Measurements from ENCODE around the gene USO1. TPM values are rescaled to one million over a fixed set of nuclear protein-coding genes. Genes with fewer than 3 reads are reported as not detected.

Gene USO1
- total and polyA plus RNA-seq, 2 of the 13 experiments (the other 11 are each of a cell fraction or from before 2014, with no cell fraction given) = 52.2 to 87.7 TPM

DNA sequence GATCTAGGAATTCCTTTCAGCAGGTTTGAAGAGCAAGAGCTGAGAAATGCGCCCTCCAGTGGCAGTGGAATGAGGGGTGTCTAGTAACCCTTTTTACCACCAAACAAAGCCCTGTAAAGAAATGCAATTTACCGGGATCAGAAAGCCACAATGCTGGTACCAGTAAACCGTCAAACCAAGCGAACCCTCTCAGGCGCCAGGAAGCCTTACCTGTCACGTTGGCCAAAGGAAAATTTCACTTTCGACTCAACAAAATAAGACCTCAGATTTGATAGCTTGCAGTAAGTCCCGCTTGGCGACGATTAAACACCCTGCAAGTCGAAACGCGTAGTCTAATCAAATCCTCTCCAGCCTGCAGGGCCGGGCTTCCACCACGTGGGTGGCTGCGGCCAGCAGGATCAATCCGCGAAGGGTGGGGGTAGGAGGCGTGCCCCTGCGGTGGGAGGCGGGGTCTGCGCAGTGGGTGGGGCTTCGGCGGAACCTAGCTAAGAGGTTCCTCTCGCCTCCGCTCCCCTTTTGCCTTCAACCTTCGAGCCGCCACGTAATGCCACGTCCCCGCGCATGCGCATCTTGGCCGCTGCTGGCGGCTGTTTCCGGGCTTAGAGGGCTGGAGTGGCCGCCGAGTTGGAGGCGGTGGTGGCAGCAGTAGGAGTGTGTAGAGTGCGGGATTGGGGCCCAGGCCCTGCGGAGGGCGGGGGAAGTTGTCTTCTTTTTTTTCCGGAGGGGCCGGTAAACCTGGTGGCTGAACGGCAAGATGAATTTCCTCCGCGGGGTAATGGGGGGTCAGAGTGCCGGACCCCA lies at the start of gene USO1 (continued):
- TF ChIP-seq MYNN (CRISPR knock-in tag; IDR thresholded peaks at IDR 0.05; ENCODE audit: low read depth) (0 out of 2 replicates have a peak, but pooled peaks have one; percentile 21), NR1H2 (CRISPR knock-in tag; IDR thresholded peaks at IDR 0.05; ENCODE audit: borderline replicate concordance, low read depth) (0 out of 2 replicates have a peak, but pooled peaks have one; percentile 71), PHF20 (CRISPR knock-in tag; IDR thresholded peaks at IDR 0.05) (0 out of 2 replicates have a peak, but pooled peaks have one; percentile 40), ERF (CRISPR knock-in tag; IDR thresholded peaks at IDR 0.05) (peak; percentile 73), ZNF44 (CRISPR knock-in tag; IDR thresholded peaks at IDR 0.05) (peak; percentile 50; the same call in 1 of the 2 replicates), MXI1 (IDR thresholded peaks at IDR 0.05; ENCODE audit: borderline replicate concordance, low read depth, low read length) (peak; percentile 99; the same call in 2 of the 3 replicates), KLF9 (CRISPR knock-in tag; IDR thresholded peaks at IDR 0.05; ENCODE audit: low read depth) (0 out of 2 replicates have a peak, but pooled peaks have one; percentile 38), FIP1L1 (IDR thresholded peaks at IDR 0.05; ENCODE audit: borderline replicate concordance, insufficient read depth, low read depth, low read length) (0 out of 2 replicates have a peak, but pooled peaks have one; percentile 83), GATAD2A (CRISPR knock-in tag; IDR thresholded peaks at IDR 0.05) (peak; percentile 18; the same call in 1 of the 2 replicates), MAFK (conservative IDR thresholded peaks at IDR 0.05 in 1 of 2, IDR thresholded peaks at IDR 0.05 in 1 of 2; ENCODE audit: low read length in 2 of 2) (no peak), ELF3 (CRISPR knock-in tag; IDR thresholded peaks at IDR 0.05) (peak; percentile 62; the same call in 1 of the 2 replicates), ZMYM4 (CRISPR knock-in tag; IDR thresholded peaks at IDR 0.05) (peak; percentile 60), ZNF546 (CRISPR knock-in tag; conservative IDR thresholded peaks at IDR 0.05) (0 out of 2 replicates have a peak, but pooled peaks have one; percentile 35), AGO1 (IDR thresholded peaks at IDR 0.05; ENCODE audit: low read depth, low read length, poor library complexity, severe bottlenecking) (peak; percentile 35), SMAD3 (CRISPR knock-in tag; IDR thresholded peaks at IDR 0.05) (0 out of 2 replicates have a peak, but pooled peaks have one; percentile 7), ZNF747 (CRISPR knock-in tag; IDR thresholded peaks at IDR 0.05; ENCODE audit: borderline replicate concordance) (no peak)
- TF ChIP-seq, protein P1, sequence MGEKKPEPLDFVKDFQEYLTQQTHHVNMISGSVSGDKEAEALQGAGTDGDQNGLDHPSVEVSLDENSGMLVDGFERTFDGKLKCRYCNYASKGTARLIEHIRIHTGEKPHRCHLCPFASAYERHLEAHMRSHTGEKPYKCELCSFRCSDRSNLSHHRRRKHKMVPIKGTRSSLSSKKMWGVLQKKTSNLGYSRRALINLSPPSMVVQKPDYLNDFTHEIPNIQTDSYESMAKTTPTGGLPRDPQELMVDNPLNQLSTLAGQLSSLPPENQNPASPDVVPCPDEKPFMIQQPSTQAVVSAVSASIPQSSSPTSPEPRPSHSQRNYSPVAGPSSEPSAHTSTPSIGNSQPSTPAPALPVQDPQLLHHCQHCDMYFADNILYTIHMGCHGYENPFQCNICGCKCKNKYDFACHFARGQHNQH (CRISPR knock-in tag; IDR thresholded peaks at IDR 0.05) = peak; percentile 66
- TF ChIP-seq, protein P2, sequence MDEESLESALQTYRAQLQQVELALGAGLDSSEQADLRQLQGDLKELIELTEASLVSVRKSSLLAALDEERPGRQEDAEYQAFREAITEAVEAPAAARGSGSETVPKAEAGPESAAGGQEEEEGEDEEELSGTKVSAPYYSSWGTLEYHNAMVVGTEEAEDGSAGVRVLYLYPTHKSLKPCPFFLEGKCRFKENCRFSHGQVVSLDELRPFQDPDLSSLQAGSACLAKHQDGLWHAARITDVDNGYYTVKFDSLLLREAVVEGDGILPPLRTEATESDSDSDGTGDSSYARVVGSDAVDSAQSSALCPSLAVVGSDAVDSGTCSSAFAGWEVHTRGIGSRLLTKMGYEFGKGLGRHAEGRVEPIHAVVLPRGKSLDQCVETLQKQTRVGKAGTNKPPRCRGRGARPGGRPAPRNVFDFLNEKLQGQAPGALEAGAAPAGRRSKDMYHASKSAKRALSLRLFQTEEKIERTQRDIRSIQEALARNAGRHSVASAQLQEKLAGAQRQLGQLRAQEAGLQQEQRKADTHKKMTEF (CRISPR knock-in tag; IDR thresholded peaks at IDR 0.05) = peak; percentile 67
- TF ChIP-seq, protein P3, sequence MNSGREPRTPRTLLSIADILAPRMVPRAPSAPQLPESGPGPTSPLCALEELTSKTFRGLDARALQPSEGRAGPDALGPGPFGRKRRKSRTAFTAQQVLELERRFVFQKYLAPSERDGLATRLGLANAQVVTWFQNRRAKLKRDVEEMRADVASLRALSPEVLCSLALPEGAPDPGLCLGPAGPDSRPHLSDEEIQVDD (CRISPR knock-in tag; IDR thresholded peaks at IDR 0.05; ENCODE audit: borderline replicate concordance) = no peak
- TF ChIP-seq, protein P4, sequence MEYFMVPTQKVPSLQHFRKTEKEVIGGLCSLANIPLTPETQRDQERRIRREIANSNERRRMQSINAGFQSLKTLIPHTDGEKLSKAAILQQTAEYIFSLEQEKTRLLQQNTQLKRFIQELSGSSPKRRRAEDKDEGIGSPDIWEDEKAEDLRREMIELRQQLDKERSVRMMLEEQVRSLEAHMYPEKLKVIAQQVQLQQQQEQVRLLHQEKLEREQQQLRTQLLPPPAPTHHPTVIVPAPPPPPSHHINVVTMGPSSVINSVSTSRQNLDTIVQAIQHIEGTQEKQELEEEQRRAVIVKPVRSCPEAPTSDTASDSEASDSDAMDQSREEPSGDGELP (IDR thresholded peaks at IDR 0.05; ENCODE audit: borderline replicate concordance, low read depth) = peak; percentile 43; the same call in 1 of the 2 replicates
- TF ChIP-seq, protein P5, sequence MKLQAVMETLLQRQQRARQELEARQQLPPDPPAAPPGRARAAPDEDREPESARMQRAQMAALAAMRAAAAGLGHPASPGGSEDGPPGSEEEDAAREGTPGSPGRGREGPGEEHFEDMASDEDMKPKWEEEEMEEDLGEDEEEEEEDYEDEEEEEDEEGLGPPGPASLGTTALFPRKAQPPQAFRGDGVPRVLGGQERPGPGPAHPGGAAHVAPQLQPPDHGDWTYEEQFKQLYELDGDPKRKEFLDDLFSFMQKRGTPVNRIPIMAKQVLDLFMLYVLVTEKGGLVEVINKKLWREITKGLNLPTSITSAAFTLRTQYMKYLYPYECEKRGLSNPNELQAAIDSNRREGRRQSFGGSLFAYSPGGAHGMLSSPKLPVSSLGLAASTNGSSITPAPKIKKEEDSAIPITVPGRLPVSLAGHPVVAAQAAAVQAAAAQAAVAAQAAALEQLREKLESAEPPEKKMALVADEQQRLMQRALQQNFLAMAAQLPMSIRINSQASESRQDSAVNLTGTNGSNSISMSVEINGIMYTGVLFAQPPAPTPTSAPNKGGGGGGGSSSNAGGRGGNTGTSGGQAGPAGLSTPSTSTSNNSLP (IDR thresholded peaks at IDR 0.05; ENCODE audit: low read depth, low read length) = peak; percentile 87
